ENCODE results near the gene NWD2.

- TF ChIP-seq CTCF (IDR thresholded peaks at IDR 0.05; ENCODE audit: poor library complexity) = no peak
- no peak for TF ChIP-seq EZH2phosphoT487 (IDR thresholded peaks at IDR 0.05; ENCODE audit: low read depth, severe bottlenecking, unreplicated experiment)
These were observed 218.7 kb downstream of the NWD2 start for GRCh38 chr4:37463033-37463856.
